Measurements from ENCODE around the gene TYK2.

DNA sequence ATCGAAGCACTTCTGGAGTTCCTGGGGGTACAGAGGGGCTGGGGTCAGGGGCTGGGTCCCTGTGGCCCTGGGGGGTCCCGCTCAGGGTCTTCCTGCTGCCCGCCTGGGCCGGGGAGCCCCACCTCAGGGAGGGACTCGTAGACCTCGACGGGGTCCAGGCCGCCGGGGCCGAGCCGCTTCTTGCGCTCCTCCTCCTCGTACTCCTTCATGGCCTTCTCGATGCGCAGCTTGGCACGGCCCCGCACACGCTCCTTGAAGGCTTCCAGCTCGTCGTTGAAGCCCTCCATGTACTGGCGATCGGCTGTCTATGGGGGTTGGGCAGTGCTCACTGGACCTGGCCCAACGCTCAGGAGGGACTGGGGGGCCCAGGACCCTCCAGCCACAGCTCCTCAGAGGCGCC lies 12.8 kb upstream of the TYK2 start:
- TF ChIP-seq, protein P1, sequence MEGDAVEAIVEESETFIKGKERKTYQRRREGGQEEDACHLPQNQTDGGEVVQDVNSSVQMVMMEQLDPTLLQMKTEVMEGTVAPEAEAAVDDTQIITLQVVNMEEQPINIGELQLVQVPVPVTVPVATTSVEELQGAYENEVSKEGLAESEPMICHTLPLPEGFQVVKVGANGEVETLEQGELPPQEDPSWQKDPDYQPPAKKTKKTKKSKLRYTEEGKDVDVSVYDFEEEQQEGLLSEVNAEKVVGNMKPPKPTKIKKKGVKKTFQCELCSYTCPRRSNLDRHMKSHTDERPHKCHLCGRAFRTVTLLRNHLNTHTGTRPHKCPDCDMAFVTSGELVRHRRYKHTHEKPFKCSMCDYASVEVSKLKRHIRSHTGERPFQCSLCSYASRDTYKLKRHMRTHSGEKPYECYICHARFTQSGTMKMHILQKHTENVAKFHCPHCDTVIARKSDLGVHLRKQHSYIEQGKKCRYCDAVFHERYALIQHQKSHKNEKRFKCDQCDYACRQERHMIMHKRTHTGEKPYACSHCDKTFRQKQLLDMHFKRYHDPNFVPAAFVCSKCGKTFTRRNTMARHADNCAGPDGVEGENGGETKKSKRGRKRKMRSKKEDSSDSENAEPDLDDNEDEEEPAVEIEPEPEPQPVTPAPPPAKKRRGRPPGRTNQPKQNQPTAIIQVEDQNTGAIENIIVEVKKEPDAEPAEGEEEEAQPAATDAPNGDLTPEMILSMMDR (IDR thresholded peaks at IDR 0.05) = no peak
- TF ChIP-seq POLR2A (IDR thresholded peaks at IDR 0.05) = no peak
